Ascending aorta (tissue), 2 donors: ENCODE measurements around the gene ARAP3. TPM values are rescaled to one million over a fixed set of nuclear protein-coding genes. Genes with fewer than 3 reads are reported as not detected.

Experiments used
- DNase-seq, 2 donors: peaks; one replicate each; pipeline ENCODE4 v3.0.0-alpha.2; 2019; ENCODE audit warnings: low spot score in 2 of 2
- H3K27ac ChIP-seq, 2 donors: fragments of 200-600 bp; sonication (generic); one replicate each; pipeline ENCODE4 v1.5.1; 2016 to 2017; ENCODE audit warnings: mild to moderate bottlenecking in 1 of 2
- H3K27me3 ChIP-seq: fragments of 200-600 bp; sonication (generic); one replicate; pipeline ENCODE4 v1.5.1; 2017
- H3K36me3 ChIP-seq, 2 donors: fragments of 200-600 bp; sonication (generic); one replicate each; pipeline ENCODE4 v1.5.1; 2016
- H3K4me1 ChIP-seq, 2 donors: fragments of 200-600 bp; sonication (generic); one replicate each; pipeline ENCODE4 v1.5.1; 2016 to 2017; ENCODE audit warnings: mild to moderate bottlenecking in 1 of 2
- H3K4me3 ChIP-seq, 2 donors: fragments of 200-600 bp; sonication (generic); one replicate each; pipeline ENCODE4 v1.5.1; 2016 to 2017; ENCODE audit warnings: mild to moderate bottlenecking in 1 of 2
- H3K9me3 ChIP-seq, 2 donors: fragments of 200-600 bp; sonication (generic); one replicate each; pipeline ENCODE4 v1.5.1; 2016
- intact Hi-C: fragments of 100-400 bp; cut with DNase I; formaldehyde crosslinking; loops from one replicate; pipeline ENCODE4 v1.15.1; 2023
- total RNA-seq: library from RNA; depleted of rRNA; stranded (reverse); fragments of >200 nt; gene quantifications from one replicate; pipeline ENCODE4 v1.1.0, GENCODE V29; 2016
- TF ChIP-seq, protein P1 (sequence below), 3 experiments: fragments of 200-600 bp in 2 of 3; fragments of 450-650 bp in 1 of 3; sonication (generic) in 2 of 3; IDR thresholded peaks; one replicate each; pipeline ENCODE4 v1.5.1; 2016 to 2019; ENCODE audit warnings: antibody characterized with exemption in 3 of 3, mild to moderate bottlenecking in 1 of 3, moderate library complexity in 1 of 3

The ARAP3 gene
- total RNA-seq, 1 donor from 2014 or later: 55.5 TPM

GRCh38 chr5:141706121-141706520, 24.1 kb upstream of the ARAP3 start:
- Histone ChIP-seq H3K4me1 (peaks cover 3 to 13% of the 10 kb centered on the region in 2 donors), H3K36me3 (no peaks in the 10 kb centered on the region), H3K27me3 (peaks cover 8% of the 10 kb centered on the region), H3K9me3 (no peaks in the 10 kb centered on the region), H3K4me3 (no peak overlapping the region), H3K27ac (no peak overlapping the region)
- no peak for DNase-seq
- intact Hi-C loops: no loop called here
- TF ChIP-seq, protein P1, sequence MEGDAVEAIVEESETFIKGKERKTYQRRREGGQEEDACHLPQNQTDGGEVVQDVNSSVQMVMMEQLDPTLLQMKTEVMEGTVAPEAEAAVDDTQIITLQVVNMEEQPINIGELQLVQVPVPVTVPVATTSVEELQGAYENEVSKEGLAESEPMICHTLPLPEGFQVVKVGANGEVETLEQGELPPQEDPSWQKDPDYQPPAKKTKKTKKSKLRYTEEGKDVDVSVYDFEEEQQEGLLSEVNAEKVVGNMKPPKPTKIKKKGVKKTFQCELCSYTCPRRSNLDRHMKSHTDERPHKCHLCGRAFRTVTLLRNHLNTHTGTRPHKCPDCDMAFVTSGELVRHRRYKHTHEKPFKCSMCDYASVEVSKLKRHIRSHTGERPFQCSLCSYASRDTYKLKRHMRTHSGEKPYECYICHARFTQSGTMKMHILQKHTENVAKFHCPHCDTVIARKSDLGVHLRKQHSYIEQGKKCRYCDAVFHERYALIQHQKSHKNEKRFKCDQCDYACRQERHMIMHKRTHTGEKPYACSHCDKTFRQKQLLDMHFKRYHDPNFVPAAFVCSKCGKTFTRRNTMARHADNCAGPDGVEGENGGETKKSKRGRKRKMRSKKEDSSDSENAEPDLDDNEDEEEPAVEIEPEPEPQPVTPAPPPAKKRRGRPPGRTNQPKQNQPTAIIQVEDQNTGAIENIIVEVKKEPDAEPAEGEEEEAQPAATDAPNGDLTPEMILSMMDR (IDR thresholded peaks at IDR 0.05): no peak

- no peak overlapping the region for H3K4me3 ChIP-seq
- peaks cover 3 to 13% of the 10 kb centered on the region in 2 donors for H3K4me1 ChIP-seq
- no peak overlapping the region for H3K27ac ChIP-seq
- H3K9me3 ChIP-seq: no peaks in the 10 kb centered on the region
- intact Hi-C loops: no loop called here
- H3K27me3 ChIP-seq: peaks cover 12% of the 10 kb centered on the region
- H3K36me3 ChIP-seq: no peaks in the 10 kb centered on the region
- TF ChIP-seq, protein P1 (IDR thresholded peaks at IDR 0.05): no peak
- DNase-seq: no peak
Observed at GRCh38 chr5:141705469-141705868, 23.4 kb upstream of the ARAP3 start.

GRCh38 chr5:141704782-141705297, 22.8 kb upstream of the ARAP3 start:
- H3K36me3 ChIP-seq: no peaks in the 10 kb centered on the region
- TF ChIP-seq, protein P1 (IDR thresholded peaks at IDR 0.05): no peak
- no peaks in the 10 kb centered on the region for H3K9me3 ChIP-seq
- H3K4me1 ChIP-seq: peaks cover 3 to 13% of the 10 kb centered on the region in 2 donors
- intact Hi-C loops: no loop called here
- no peak overlapping the region for H3K27ac ChIP-seq
- DNase-seq: no peak
- H3K4me3 ChIP-seq: no peak overlapping the region
- H3K27me3 ChIP-seq: peaks cover 15% of the 10 kb centered on the region

GRCh38 chr5:141703133-141703561, 21.1 kb upstream of the ARAP3 start:
- no peak overlapping the region for H3K27ac ChIP-seq
- H3K9me3 ChIP-seq: no peaks in the 10 kb centered on the region
- TF ChIP-seq, protein P1 (IDR thresholded peaks at IDR 0.05): no peak
- H3K4me3 ChIP-seq: peak overlapping the region; percentile 58 to 62
- no peak for DNase-seq
- intact Hi-C loops: no loop called here
- peaks cover 15% of the 10 kb centered on the region for H3K27me3 ChIP-seq
- H3K4me1 ChIP-seq: peaks cover 3 to 13% of the 10 kb centered on the region in 2 donors
- H3K36me3 ChIP-seq: no peaks in the 10 kb centered on the region

DNA sequence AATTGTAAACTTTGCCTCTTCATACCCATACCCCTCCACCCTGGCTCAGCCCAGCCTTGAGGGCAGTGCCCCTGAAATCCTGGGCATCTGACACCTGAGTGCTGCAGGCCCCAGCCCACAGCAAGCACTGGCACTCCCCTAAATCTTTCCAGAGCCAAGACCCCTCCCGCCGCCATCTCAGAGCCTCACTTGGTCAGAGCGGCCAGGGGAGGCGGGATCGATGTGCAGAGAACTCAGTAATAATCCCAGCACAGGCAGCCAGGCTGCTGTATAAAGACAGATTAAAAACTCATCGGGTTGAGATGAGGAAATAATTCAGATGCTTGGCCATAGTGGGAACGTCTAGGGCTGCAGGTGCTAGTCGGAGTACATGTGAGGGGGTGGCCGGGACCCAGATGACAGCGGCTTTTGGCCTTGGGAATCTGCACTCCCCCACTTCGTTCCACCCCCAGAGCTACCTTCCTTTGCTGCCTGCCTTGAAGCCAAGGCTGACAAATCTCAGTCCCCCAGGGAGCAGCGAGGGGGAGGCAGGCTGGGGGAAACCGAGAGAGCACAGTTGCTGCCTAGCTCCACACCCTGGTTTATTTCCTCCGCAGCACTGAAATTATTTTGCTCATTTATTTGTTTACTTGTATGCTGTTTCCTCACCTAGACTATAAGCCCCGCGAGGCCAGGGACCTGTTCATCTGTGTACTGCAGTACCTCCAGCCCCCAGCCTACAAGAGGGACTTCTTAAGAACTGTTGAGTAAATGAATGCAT, 19.5 kb upstream of the ARAP3 start:
- DNase-seq: no peak
- peak overlapping the region; percentile 58 to 62 for H3K4me3 ChIP-seq
- H3K27me3 ChIP-seq: peaks cover 15% of the 10 kb centered on the region
- no peak overlapping the region for H3K27ac ChIP-seq
- intact Hi-C loops: loop anchor here (1.0 kb wide), 1 partner anchor 178 kb away; no protein-coding TSS in a partner anchor
- TF ChIP-seq, protein P1 (IDR thresholded peaks at IDR 0.05): no peak
- no peaks in the 10 kb centered on the region for H3K9me3 ChIP-seq
- H3K4me1 ChIP-seq: peaks cover 3 to 13% of the 10 kb centered on the region in 2 donors
- H3K36me3 ChIP-seq: no peaks in the 10 kb centered on the region
